Keratinocyte (primary cell): ENCODE data around the gene TAP2. TPM values are rescaled to one million over a fixed set of nuclear protein-coding genes. Genes with fewer than 3 reads are reported as not detected.
A peak's percentile ranks its signal among the peaks of the same experiment; 100 is the strongest.

Experiments
- DNase-seq: peaks from one replicate; pipeline ENCODE4 v3.0.0-alpha.2; 2011; ENCODE audit warnings: low read depth, missing footprints, low spot score
- FAIRE-seq: peaks from 2 replicates; lab custom pipeline; 2011; peaks lifted over from hg19 to GRCh38; lab: Jason Lieb, UNC
- H2AFZ ChIP-seq: 2 replicates; pipeline ENCODE4 v1.6.0; 2012; ENCODE audit warnings: low read length, control low read depth, inconsistent platforms; ENCODE audit not compliant: control insufficient read depth
- H3K27ac ChIP-seq: 2 replicates; pipeline ENCODE4 v1.5.1; 2011; ENCODE audit warnings: low read length; ENCODE audit not compliant: control insufficient read depth, insufficient read depth
- H3K27me3 ChIP-seq: 3 replicates; pipeline ENCODE4 v1.6.0; 2011; ENCODE audit warnings: low read length; ENCODE audit not compliant: control insufficient read depth, insufficient read depth; ENCODE audit errors: extremely low read depth
- H3K36me3 ChIP-seq, 2 experiments: 2 replicates in 1 of 2; 3 replicates in 1 of 2; pipeline ENCODE4 v1.5.1; 2011; ENCODE audit warnings: low read length in 2 of 2, mild to moderate bottlenecking in 1 of 2; ENCODE audit not compliant: control insufficient read depth in 2 of 2, insufficient read depth in 2 of 2; ENCODE audit errors: extremely low read depth in 1 of 2
- H3K4me1 ChIP-seq: 3 replicates; pipeline ENCODE4 v1.5.1; 2011; ENCODE audit warnings: low read length; ENCODE audit not compliant: control insufficient read depth, insufficient read depth; ENCODE audit errors: extremely low read depth
- H3K4me2 ChIP-seq: 3 replicates; pipeline ENCODE4 v1.6.0; 2011; ENCODE audit warnings: low read depth, low read length; ENCODE audit not compliant: control insufficient read depth, insufficient read depth; ENCODE audit errors: extremely low read depth
- H3K4me3 ChIP-seq, 3 experiments: fragments of 200-600 bp in 1 of 3; sonication (generic) in 1 of 3; 2 replicates in 2 of 3; 3 replicates in 1 of 3; pipeline ENCODE4 v1.5.1; 2011 to 2016; ENCODE audit warnings: low read length in 3 of 3, mild to moderate bottlenecking in 3 of 3, control low read depth in 2 of 3, inconsistent platforms in 1 of 3, low read depth in 1 of 3, mixed read lengths in 1 of 3, mixed run types in 1 of 3, moderate library complexity in 1 of 3; ENCODE audit not compliant: control insufficient read depth in 2 of 3, insufficient read depth in 2 of 3; ENCODE audit errors: extremely low read depth in 1 of 3
- H3K79me2 ChIP-seq: 2 replicates; pipeline ENCODE4 v1.6.0; 2012; ENCODE audit warnings: low read length; ENCODE audit not compliant: control insufficient read depth, insufficient read depth
- H3K9ac ChIP-seq: 3 replicates; pipeline ENCODE4 v1.6.0; 2011; ENCODE audit warnings: low read length; ENCODE audit not compliant: control insufficient read depth, insufficient read depth; ENCODE audit errors: extremely low read depth
- H3K9me1 ChIP-seq: 3 replicates; pipeline ENCODE4 v1.6.0; 2011; ENCODE audit warnings: low read length; ENCODE audit not compliant: control insufficient read depth, insufficient read depth; ENCODE audit errors: extremely low read depth
- H3K9me3 ChIP-seq: 2 replicates; pipeline ENCODE4 v1.5.1; 2012; ENCODE audit warnings: low read depth, low read length; ENCODE audit not compliant: control insufficient read depth
- H4K20me1 ChIP-seq: 3 replicates; pipeline ENCODE4 v1.6.0; 2011; ENCODE audit warnings: low read length; ENCODE audit not compliant: control insufficient read depth, insufficient read depth; ENCODE audit errors: extremely low read depth
- EZH2 ChIP-seq: IDR thresholded peaks from one replicate; pipeline ENCODE4 v1.6.1; 2012; ENCODE audit warnings: inconsistent platforms, mild to moderate bottlenecking, low read length, moderate library complexity
- dilution Hi-C: fragments of 300-500 bp; cut with MboI; formaldehyde crosslinking; loops from one replicate; pipeline ENCODE4 v1.7.0; 2020; ENCODE audit warnings: low sequenced_read_pairs; ENCODE audit not compliant: extremely low pct_ligation_motif_present
- polyA plus RNA-seq, 5 experiments: library from polyadenylated mRNA; depleted of rRNA in 3 of 5; stranded (reverse) in 3 of 5; stranded (forward) in 1 of 5; unstranded in 1 of 5; fragments of >200 nt; gene quantifications; 1 replicate in 1 of 5; 2 replicates in 3 of 5; 3 replicates in 1 of 5; pipeline versions ENCODE4 v1.2.1 to v1.2.3, GENCODE V29; 2011 to 2012; ENCODE audit warnings: missing spikeins in 2 of 5, low read depth in 1 of 5, low replicate concordance in 1 of 5
- TF ChIP-seq, protein P1 (sequence below), 3 experiments: IDR thresholded peaks in 1 of 3; conservative IDR thresholded peaks in 1 of 3; optimal IDR thresholded peaks in 1 of 3; 2 replicates in 2 of 3; 3 replicates in 1 of 3; pipeline versions ENCODE3 to v1.5.1; 2011; ENCODE audit warnings: low read length in 3 of 3, mild to moderate bottlenecking in 3 of 3, moderate library complexity in 2 of 3, control low read depth in 1 of 3, inconsistent platforms in 1 of 3; ENCODE audit not compliant: insufficient read depth in 2 of 3; ENCODE audit errors: extremely low read depth in 1 of 3

The TAP2 gene
- polyA plus RNA-seq, 1 donor (not counting 4 experiments of a cell fraction or from before 2014, with no cell fraction given): 50.7 TPM

DNA sequence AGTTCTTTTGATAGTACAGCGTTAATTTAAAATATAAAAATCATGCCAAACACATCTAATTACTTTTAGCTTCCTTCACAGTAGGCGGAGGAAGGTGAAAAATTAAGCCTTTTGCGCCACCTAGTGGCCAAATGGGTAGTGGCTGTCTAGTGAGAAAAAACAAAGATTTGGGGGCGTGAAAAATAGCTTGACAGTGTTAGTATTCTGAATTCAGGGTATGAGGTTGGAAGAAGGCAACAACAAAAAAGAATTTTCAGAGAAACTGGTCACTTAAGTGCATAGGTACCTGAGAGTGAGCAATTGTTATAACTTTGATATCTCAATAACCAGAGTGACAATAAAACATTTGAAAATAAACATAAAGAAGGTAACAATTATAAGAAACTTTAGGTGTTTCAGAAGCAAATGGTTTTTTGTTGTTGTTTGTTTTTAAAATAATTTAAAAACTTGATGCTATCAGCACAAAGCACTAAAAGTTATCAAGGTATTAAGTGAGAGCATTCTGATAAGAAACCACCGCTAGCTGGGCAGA lies 29.8 kb upstream of the TAP2 start:
- no peaks in the 10 kb centered on the region for H3K36me3 ChIP-seq
- no peak overlapping the region for H3K27ac ChIP-seq
- TF ChIP-seq, protein P1, sequence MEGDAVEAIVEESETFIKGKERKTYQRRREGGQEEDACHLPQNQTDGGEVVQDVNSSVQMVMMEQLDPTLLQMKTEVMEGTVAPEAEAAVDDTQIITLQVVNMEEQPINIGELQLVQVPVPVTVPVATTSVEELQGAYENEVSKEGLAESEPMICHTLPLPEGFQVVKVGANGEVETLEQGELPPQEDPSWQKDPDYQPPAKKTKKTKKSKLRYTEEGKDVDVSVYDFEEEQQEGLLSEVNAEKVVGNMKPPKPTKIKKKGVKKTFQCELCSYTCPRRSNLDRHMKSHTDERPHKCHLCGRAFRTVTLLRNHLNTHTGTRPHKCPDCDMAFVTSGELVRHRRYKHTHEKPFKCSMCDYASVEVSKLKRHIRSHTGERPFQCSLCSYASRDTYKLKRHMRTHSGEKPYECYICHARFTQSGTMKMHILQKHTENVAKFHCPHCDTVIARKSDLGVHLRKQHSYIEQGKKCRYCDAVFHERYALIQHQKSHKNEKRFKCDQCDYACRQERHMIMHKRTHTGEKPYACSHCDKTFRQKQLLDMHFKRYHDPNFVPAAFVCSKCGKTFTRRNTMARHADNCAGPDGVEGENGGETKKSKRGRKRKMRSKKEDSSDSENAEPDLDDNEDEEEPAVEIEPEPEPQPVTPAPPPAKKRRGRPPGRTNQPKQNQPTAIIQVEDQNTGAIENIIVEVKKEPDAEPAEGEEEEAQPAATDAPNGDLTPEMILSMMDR (optimal IDR thresholded peaks at IDR 0.05 in 1 of 3, IDR thresholded peaks at IDR 0.05 in 1 of 3, conservative IDR thresholded peaks at IDR 0.05 in 1 of 3; ENCODE audit: extremely low read depth in 1 of 3, insufficient read depth in 2 of 3, low read length in 3 of 3): peak; percentile 70 to 89 (median 73)
- TF ChIP-seq EZH2: no peak
- dilution Hi-C loops: no loop called here
- no peaks in the 10 kb centered on the region for H4K20me1 ChIP-seq
- FAIRE-seq (peak; percentile 63), DNase-seq (no peak)
- H2AFZ ChIP-seq: no peak overlapping the region
- H3K4me1 ChIP-seq: no peaks in the 10 kb centered on the region
- no peak overlapping the region for H3K4me2 ChIP-seq
- no peak overlapping the region for H3K4me3 ChIP-seq
- H3K9me3 ChIP-seq: no peaks in the 10 kb centered on the region
- H3K27me3 ChIP-seq: peaks cover 5% of the 10 kb centered on the region
- H3K9ac ChIP-seq: no peak overlapping the region
- no peaks in the 10 kb centered on the region for H3K79me2 ChIP-seq
- no peaks in the 10 kb centered on the region for H3K9me1 ChIP-seq

- H3K36me3 ChIP-seq: no peaks in the 10 kb centered on the region
- dilution Hi-C loops: no loop called here
- H3K4me2 ChIP-seq: no peak overlapping the region
- no peaks in the 10 kb centered on the region for H3K79me2 ChIP-seq
- TF ChIP-seq, protein P1 (optimal IDR thresholded peaks at IDR 0.05 in 1 of 3, IDR thresholded peaks at IDR 0.05 in 1 of 3, conservative IDR thresholded peaks at IDR 0.05 in 1 of 3; ENCODE audit: extremely low read depth in 1 of 3, insufficient read depth in 2 of 3, low read length in 3 of 3): no peak
- no peak for TF ChIP-seq EZH2
- no peaks in the 10 kb centered on the region for H3K9me1 ChIP-seq
- no peak for DNase-seq
- no peak overlapping the region for H3K9ac ChIP-seq
- H3K9me3 ChIP-seq: no peaks in the 10 kb centered on the region
- H3K27me3 ChIP-seq: peaks cover 5% of the 10 kb centered on the region
- H3K4me3 ChIP-seq: no peak overlapping the region
- H3K27ac ChIP-seq: no peak overlapping the region
- FAIRE-seq: no peak
- no peaks in the 10 kb centered on the region for H4K20me1 ChIP-seq
- no peaks in the 10 kb centered on the region for H3K4me1 ChIP-seq
- no peak overlapping the region for H2AFZ ChIP-seq
These were observed 29.2 kb upstream of the TAP2 start for GRCh38 chr6:32867554-32868256.
